Astrocyte (in vitro differentiated cells and primary cell): ENCODE measurements around the gene GDE1.

Experiments used
- CTCF ChIP-seq: IDR thresholded peaks from 2 replicates; pipeline ENCODE4 v1.5.1; 2011; ENCODE audit warnings: low read depth, mild to moderate bottlenecking, inconsistent platforms, low read length, moderate library complexity; ENCODE audit not compliant: insufficient read depth
- EZH2 ChIP-seq: IDR thresholded peaks from 2 replicates; pipeline ENCODE4 v1.6.1; 2012; ENCODE audit warnings: mild to moderate bottlenecking, low read length, inconsistent platforms; ENCODE audit not compliant: insufficient read depth

GRCh38 chr16:19463468-19464315, 58.2 kb downstream of the GDE1 start:
- TF ChIP-seq CTCF (no peak), EZH2 (no peak)
